HepG2 (cell line): Measurements from ENCODE around the gene RAMAC. TPM values are rescaled to one million over a fixed set of nuclear protein-coding genes. Genes with fewer than 3 reads are reported as not detected.

ENCODE experiments used
- ELF3 ChIP-seq: IDR thresholded peaks from 2 replicates; pipeline ENCODE4 v1.6.1; 2016; ENCODE audit warnings: missing genetic modification reagents, missing compliant biosample characterization
- HDAC2 ChIP-seq: sonication (generic); formaldehyde crosslinking; IDR thresholded peaks from 2 replicates; pipeline ENCODE4 v1.4.0; 2020; ENCODE audit warnings: missing genetic modification reagents
- IKZF4 ChIP-seq: sonication (generic); formaldehyde crosslinking; IDR thresholded peaks from 2 replicates; pipeline ENCODE4 v1.5.1; 2020; ENCODE audit warnings: borderline replicate concordance, mild to moderate bottlenecking, low read depth, missing genetic modification reagents; ENCODE audit errors: not compliant biosample characterization
- KDM4B ChIP-seq: sonication (generic); formaldehyde crosslinking; IDR thresholded peaks from 2 replicates; pipeline ENCODE4 v1.4.0; 2020; ENCODE audit warnings: missing genetic modification reagents
- SNRNP70 ChIP-seq: fragments of 200-400 bp; formaldehyde crosslinking; IDR thresholded peaks from 2 replicates; pipeline ENCODE4 v1.6.1; 2017; ENCODE audit warnings: mild to moderate bottlenecking, low read depth, low read length, moderate library complexity
- SRSF9 ChIP-seq: fragments of 200-400 bp; formaldehyde crosslinking; IDR thresholded peaks from 2 replicates; pipeline ENCODE4 v1.6.1; 2018; ENCODE audit warnings: borderline replicate concordance, mild to moderate bottlenecking, low read depth, low read length; ENCODE audit not compliant: insufficient read depth, poor library complexity, severe bottlenecking
- TEF ChIP-seq: sonication (generic); formaldehyde crosslinking; IDR thresholded peaks from 2 replicates; pipeline ENCODE4 v1.5.0; 2020; ENCODE audit warnings: missing genetic modification reagents
- ZBTB39 ChIP-seq: sonication (generic); formaldehyde crosslinking; IDR thresholded peaks from 2 replicates; pipeline ENCODE4 v1.5.0; 2020; ENCODE audit warnings: missing genetic modification reagents
- ZNF3 ChIP-seq: IDR thresholded peaks from 2 replicates; pipeline ENCODE4 v1.7.0; 2017; ENCODE audit warnings: inconsistent platforms
- ZNF333 ChIP-seq: sonication (generic); formaldehyde crosslinking; IDR thresholded peaks from 2 replicates; pipeline ENCODE4 v1.4.0; 2020; ENCODE audit warnings: mild to moderate bottlenecking, missing genetic modification reagents, borderline replicate concordance
- ZNF407 ChIP-seq: sonication (generic); formaldehyde crosslinking; IDR thresholded peaks from one replicate; pipeline ENCODE4 v1.5.1; 2020; ENCODE audit warnings: mild to moderate bottlenecking, missing genetic modification reagents; ENCODE audit errors: not compliant biosample characterization
- ZNF569 ChIP-seq: sonication (generic); formaldehyde crosslinking; IDR thresholded peaks from 2 replicates; pipeline ENCODE4 v1.5.0; 2020; ENCODE audit warnings: mild to moderate bottlenecking, missing genetic modification reagents, moderate library complexity, borderline replicate concordance
- ZXDC ChIP-seq: sonication (generic); formaldehyde crosslinking; IDR thresholded peaks from 2 replicates; pipeline ENCODE4 v1.5.0; 2020; ENCODE audit warnings: mild to moderate bottlenecking, missing genetic modification reagents
- polyA plus RNA-seq, 8 experiments: library from polyadenylated mRNA; depleted of rRNA in 3 of 8; stranded (reverse) in 7 of 8; unstranded in 1 of 8; fragments of >200 nt; fragmentation: Illumina TruSeq in 4 of 8; extraction: Trizol in 4 of 8; gene quantifications; 2 replicates each; pipeline versions ENCODE4 v1.2.1 to v1.2.3, GENCODE V29; 2011 to 2016; ENCODE audit warnings: low read depth in 4 of 8, missing spikeins in 1 of 8, mixed read lengths in 1 of 8; ENCODE audit not compliant: insufficient read depth in 1 of 8
- total RNA-seq, 5 experiments: library from RNA; depleted of rRNA; stranded (reverse); fragments of >200 nt; fragmentation: Illumina TruSeq; extraction: Trizol; gene quantifications; 2 replicates each; pipeline ENCODE4 v1.2.3, GENCODE V29; 2016; ENCODE audit warnings: low read depth in 1 of 5

The RAMAC gene
- total and polyA plus RNA-seq, 2 of the 13 experiments (the other 11 are each of a cell fraction or from before 2014, with no cell fraction given), result 22.2 to 45.9 TPM

- TF ChIP-seq ZNF407 (CRISPR knock-in tag), result peak; percentile 71
- peak; percentile 82 for TF ChIP-seq HDAC2
- no peak for TF ChIP-seq ZNF569 (CRISPR knock-in tag)
- peak; percentile 35 for TF ChIP-seq ZBTB39 (CRISPR knock-in tag)
- peak; percentile 38; the same call in 1 of the 2 replicates for TF ChIP-seq KDM4B (CRISPR knock-in tag)
- TF ChIP-seq ZNF333 (CRISPR knock-in tag), result 0 out of 2 replicates have a peak, but pooled peaks have one; percentile 47
- peak; percentile 67 for TF ChIP-seq IKZF4
- TF ChIP-seq ZXDC (CRISPR knock-in tag), result peak; percentile 26; the same call in 1 of the 2 replicates
- TF ChIP-seq SRSF9, result no peak
- TF ChIP-seq ZNF3, result 0 out of 2 replicates have a peak, but pooled peaks have one; percentile 13
- TF ChIP-seq TEF (CRISPR knock-in tag), result no peak; the same call in 1 of the 2 replicates
- TF ChIP-seq ELF3 (CRISPR knock-in tag), result peak; percentile 67
- no peak for TF ChIP-seq SNRNP70
These were observed 25.5 kb downstream of the RAMAC start, which contains the start of gene C15orf40 (continued) for GRCh38 chr15:83011271-83012075.
